ENCODE measurements around the gene UBALD2. TPM values are rescaled to one million over a fixed set of nuclear protein-coding genes. Genes with fewer than 3 reads are reported as not detected.

The UBALD2 gene
- total and polyA plus RNA-seq, 2 of the 13 experiments (the other 11 are each of a cell fraction or from before 2014, with no cell fraction given): 3.3 to 89.7 TPM

GRCh38 chr17:76219670-76220383 lies 45.3 kb upstream of the UBALD2 start:
- Histone ChIP-seq H3K9me3 (ENCODE audit: low read length) (no peaks in the 10 kb centered on the region), H3K27me3 (ENCODE audit: control insufficient read depth in 1 of 2, insufficient read depth in 2 of 2, low read length in 2 of 2) (no peaks in the 10 kb centered on the region), H3K4me2 (ENCODE audit: low read depth, low read length) (no peak overlapping the region), H3K4me3 (replicated peaks in 1 of 3; ENCODE audit: insufficient read depth in 1 of 3, low read depth in 2 of 3, low read length in 3 of 3) (no peak overlapping the region), H4K20me1 (ENCODE audit: insufficient read depth, low read length) (no peaks in the 10 kb centered on the region), H3K79me2 (ENCODE audit: insufficient read depth, low read length) (no peaks in the 10 kb centered on the region), H3K9ac (ENCODE audit: insufficient read depth, low read depth, low read length) (no peak overlapping the region), H3K27ac (ENCODE audit: extremely low read length, insufficient read depth, low read length) (no peak overlapping the region), H2AFZ (ENCODE audit: low read length) (no peak overlapping the region), H3K36me3 (replicated peaks in 1 of 2; ENCODE audit: control insufficient read depth in 1 of 2, insufficient read depth in 2 of 2, low read length in 2 of 2) (no peaks in the 10 kb centered on the region), H3K4me1 (ENCODE audit: insufficient read depth, low read length) (peaks cover 9% of the 10 kb centered on the region)
- TF ChIP-seq SCMH1 (CRISPR knock-in tag; IDR thresholded peaks at IDR 0.05; ENCODE audit: borderline replicate concordance) (no peak), PAX8 (CRISPR knock-in tag; IDR thresholded peaks at IDR 0.05; ENCODE audit: borderline replicate concordance) (no peak), ZNF430 (CRISPR knock-in tag; IDR thresholded peaks at IDR 0.05) (no peak), TFDP1 (CRISPR knock-in tag; IDR thresholded peaks at IDR 0.05; ENCODE audit: borderline replicate concordance) (no peak), GATA4 (IDR thresholded peaks at IDR 0.05; ENCODE audit: borderline replicate concordance, low read depth) (no peak)
- TF ChIP-seq, protein P1, sequence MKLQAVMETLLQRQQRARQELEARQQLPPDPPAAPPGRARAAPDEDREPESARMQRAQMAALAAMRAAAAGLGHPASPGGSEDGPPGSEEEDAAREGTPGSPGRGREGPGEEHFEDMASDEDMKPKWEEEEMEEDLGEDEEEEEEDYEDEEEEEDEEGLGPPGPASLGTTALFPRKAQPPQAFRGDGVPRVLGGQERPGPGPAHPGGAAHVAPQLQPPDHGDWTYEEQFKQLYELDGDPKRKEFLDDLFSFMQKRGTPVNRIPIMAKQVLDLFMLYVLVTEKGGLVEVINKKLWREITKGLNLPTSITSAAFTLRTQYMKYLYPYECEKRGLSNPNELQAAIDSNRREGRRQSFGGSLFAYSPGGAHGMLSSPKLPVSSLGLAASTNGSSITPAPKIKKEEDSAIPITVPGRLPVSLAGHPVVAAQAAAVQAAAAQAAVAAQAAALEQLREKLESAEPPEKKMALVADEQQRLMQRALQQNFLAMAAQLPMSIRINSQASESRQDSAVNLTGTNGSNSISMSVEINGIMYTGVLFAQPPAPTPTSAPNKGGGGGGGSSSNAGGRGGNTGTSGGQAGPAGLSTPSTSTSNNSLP (IDR thresholded peaks at IDR 0.05; ENCODE audit: low read depth, low read length): no peak
- in situ Hi-C loops (cut with HindIII; ENCODE audit: extremely low pct_ligation_motif_present, low pct_unique_long_range_greater_than_20kb) (no loop called here), intact Hi-C loops (cut with micrococcal nuclease; ENCODE audit: unreplicated experiment) (loop anchor here (2.0 kb wide), 1 partner anchor 19 kb away; no protein-coding TSS in a partner anchor)
- 77% methylated on average over 7 of the region's 7 CpGs for WGBS (ENCODE audit: low lambda C conversion rate)
- CTCF ChIA-PET (ENCODE audit: low intra/inter-chr PET ratio, low total read pairs): no interaction called here
- POLR2A ChIA-PET: no interaction called here
- DNase-seq (ENCODE audit: low spot score) (no peak), FAIRE-seq (no peak), ATAC-seq (no peak)
- BruUV-seq (replicated peaks): no TSS peak

Data from HepG2 (cell line).